Tibial artery (tissue), 4 donors: ENCODE measurements around the gene POLR2A.

Experiments
- DNase-seq, 2 donors: peaks; one replicate each; pipeline ENCODE4 v3.0.0-alpha.2; 2019
- H3K27ac ChIP-seq, 2 donors: fragments of 200-600 bp; sonication (generic) in 1 of 2; 1 replicate in 1 of 2; 2 replicates in 1 of 2; pipeline ENCODE4 v1.5.1; 2018 to 2019; ENCODE audit warnings: mild to moderate bottlenecking in 1 of 2
- H3K27me3 ChIP-seq, 2 donors: fragments of 200-600 bp; sonication (generic) in 1 of 2; one replicate each; pipeline versions ENCODE4 v1.5.1 to v1.6.0; 2016 to 2019
- H3K36me3 ChIP-seq, 3 donors: fragments of 200-600 bp; sonication (generic) in 2 of 3; one replicate each; pipeline ENCODE4 v1.5.1; 2016 to 2019; ENCODE audit warnings: mild to moderate bottlenecking in 2 of 3
- H3K4me1 ChIP-seq, 4 donors: fragments of 200-600 bp; sonication (generic) in 2 of 4; 1 replicate in 3 of 4; 2 replicates in 1 of 4; pipeline ENCODE4 v1.5.1; 2016 to 2019
- H3K4me3 ChIP-seq, 2 donors: fragments of 200-600 bp; sonication (generic) in 1 of 2; 1 replicate in 1 of 2; 2 replicates in 1 of 2; pipeline ENCODE4 v1.5.1; 2018 to 2019; ENCODE audit warnings: mild to moderate bottlenecking in 2 of 2
- H3K9me3 ChIP-seq, 3 donors: fragments of 200-600 bp; sonication (generic) in 1 of 3; one replicate each; pipeline ENCODE4 v1.5.1; 2016 to 2019
- intact Hi-C: fragments of 100-400 bp; cut with DNase I; formaldehyde crosslinking; loops from one replicate; pipeline ENCODE4 v1.15.0; 2023; ENCODE audit warnings: low total_unique reads
- TF ChIP-seq, protein P1 (sequence below), 2 experiments: fragments of 200-600 bp in 1 of 2; fragments of 450-650 bp in 1 of 2; IDR thresholded peaks; one replicate each; pipeline ENCODE4 v1.5.1; 2017 to 2019; ENCODE audit warnings: antibody characterized with exemption in 2 of 2, mild to moderate bottlenecking in 1 of 2, moderate library complexity in 1 of 2

Gene POLR2A

DNA sequence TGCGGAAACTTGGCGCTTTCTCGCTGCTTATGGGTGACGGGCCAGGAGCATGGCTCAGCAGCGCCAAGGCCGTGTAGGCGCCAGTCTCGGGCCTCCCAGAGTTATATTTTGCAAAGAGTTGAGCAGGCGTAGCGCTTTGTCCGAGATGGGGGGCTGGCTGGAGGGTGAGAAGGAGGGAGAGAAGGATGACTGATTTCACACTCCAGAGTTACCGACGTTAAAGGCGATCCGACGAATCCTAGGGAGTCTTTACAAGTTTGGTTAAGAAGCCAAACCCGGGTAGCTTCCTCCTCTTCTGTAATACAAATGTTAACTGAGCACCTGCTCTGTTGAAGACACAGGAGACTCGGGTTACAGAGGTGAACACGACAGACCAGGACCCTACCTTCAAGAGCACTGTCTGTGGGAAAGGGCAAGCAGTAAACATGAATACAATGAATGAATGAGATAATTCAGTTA is 782 bp downstream of the POLR2A start:
- intact Hi-C loops = loop anchor here (1.0 kb wide), 1 partner anchor 133 kb away; the partner anchor contains the start of gene KCTD11
- Histone ChIP-seq H3K4me1 (peaks cover 0 to 60% (median 42%) of the 10 kb centered on the region in 4 donors), H3K9me3 (no peaks in the 10 kb centered on the region), H3K27ac (peak overlapping the region; percentile 99 to 100), H3K4me3 (peak overlapping the region; percentile 63 to 69), H3K36me3 (no peaks in the 10 kb centered on the region), H3K27me3 (no peaks in the 10 kb centered on the region)
- DNase-seq = no peak
- TF ChIP-seq, protein P1, sequence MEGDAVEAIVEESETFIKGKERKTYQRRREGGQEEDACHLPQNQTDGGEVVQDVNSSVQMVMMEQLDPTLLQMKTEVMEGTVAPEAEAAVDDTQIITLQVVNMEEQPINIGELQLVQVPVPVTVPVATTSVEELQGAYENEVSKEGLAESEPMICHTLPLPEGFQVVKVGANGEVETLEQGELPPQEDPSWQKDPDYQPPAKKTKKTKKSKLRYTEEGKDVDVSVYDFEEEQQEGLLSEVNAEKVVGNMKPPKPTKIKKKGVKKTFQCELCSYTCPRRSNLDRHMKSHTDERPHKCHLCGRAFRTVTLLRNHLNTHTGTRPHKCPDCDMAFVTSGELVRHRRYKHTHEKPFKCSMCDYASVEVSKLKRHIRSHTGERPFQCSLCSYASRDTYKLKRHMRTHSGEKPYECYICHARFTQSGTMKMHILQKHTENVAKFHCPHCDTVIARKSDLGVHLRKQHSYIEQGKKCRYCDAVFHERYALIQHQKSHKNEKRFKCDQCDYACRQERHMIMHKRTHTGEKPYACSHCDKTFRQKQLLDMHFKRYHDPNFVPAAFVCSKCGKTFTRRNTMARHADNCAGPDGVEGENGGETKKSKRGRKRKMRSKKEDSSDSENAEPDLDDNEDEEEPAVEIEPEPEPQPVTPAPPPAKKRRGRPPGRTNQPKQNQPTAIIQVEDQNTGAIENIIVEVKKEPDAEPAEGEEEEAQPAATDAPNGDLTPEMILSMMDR (IDR thresholded peaks at IDR 0.05) = peak in 1 of 2 experiments; percentile 22

DNA sequence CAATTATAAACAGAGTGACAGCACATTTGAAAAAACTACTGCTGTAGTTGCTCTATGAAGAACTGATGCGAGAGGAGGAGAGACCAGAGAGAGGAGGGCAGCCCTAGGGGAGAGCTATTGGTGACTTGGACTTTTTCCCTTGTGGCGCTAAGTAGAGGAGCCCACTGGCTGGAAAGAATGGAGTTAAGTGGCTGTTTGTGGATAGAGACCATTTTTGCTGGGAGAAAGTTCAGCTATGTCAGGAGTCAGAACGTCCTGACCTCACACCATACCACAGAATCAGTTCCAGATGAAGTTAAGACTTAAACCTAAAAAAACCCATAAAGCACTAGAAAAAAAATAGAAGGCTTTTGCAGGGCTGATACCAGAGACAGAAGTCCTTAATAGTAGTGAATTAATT is 2.0 kb downstream of the POLR2A start:
- Histone ChIP-seq H3K9me3 (no peaks in the 10 kb centered on the region), H3K27me3 (no peaks in the 10 kb centered on the region), H3K36me3 (peaks cover 0 to 2% (median 0%) of the 10 kb centered on the region in 3 donors), H3K27ac (peak overlapping the region in 1 of 2 donors; percentile 100), H3K4me3 (peak overlapping the region; percentile 63 to 69), H3K4me1 (peaks cover 0 to 63% (median 42%) of the 10 kb centered on the region in 4 donors)
- intact Hi-C loops = no loop called here
- no peak for DNase-seq
- TF ChIP-seq, protein P1 (IDR thresholded peaks at IDR 0.05) = no peak

DNA sequence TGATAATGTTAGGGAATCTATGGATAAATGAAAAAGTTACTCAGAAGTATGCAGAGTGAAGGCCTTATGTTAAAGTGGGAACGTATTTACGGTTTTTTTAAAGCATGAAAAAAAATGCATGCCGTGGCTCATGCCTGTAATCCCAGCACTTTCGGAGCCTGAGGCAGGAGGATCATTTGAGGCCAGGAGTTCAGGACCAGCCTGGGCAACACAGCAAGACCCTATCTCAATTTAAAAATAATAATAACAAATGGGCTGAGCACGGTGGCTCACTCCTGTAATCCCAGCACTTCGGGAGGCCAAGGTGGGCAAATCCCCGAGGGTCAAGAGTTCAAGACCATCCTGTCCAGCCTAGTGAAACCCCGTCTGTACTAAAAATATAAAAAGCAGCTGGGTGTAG is 6.0 kb downstream of the POLR2A start:
- Histone ChIP-seq H3K9me3 (no peaks in the 10 kb centered on the region), H3K36me3 (peaks cover 0 to 13% (median 0%) of the 10 kb centered on the region in 3 donors), H3K4me1 (peaks cover 0 to 46% (median 32%) of the 10 kb centered on the region in 4 donors), H3K4me3 (no peak overlapping the region), H3K27ac (no peak overlapping the region), H3K27me3 (no peaks in the 10 kb centered on the region)
- TF ChIP-seq, protein P1 (IDR thresholded peaks at IDR 0.05) = no peak
- no peak for DNase-seq
- intact Hi-C loops = no loop called here

DNA sequence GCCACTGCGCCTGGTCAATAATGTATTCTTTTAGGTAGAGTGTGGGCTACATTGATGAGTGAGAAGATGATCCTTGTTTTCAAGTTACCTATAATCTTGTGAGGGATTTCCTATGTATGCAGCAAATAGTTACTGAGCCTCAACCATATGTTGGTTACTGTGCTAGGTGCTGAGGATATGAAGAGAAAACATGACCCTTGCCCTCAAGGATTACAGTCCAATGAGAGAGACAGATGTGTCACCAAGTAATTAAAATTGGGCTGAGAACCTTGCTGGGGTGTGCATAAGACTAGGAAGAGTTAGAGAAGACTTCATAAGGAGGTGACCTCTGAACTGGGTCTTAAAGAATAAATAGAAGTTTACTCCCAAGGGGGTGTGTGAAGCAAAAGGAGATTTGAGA is 7.4 kb downstream of the POLR2A start:
- intact Hi-C loops = no loop called here
- Histone ChIP-seq H3K27me3 (no peaks in the 10 kb centered on the region), H3K9me3 (no peaks in the 10 kb centered on the region), H3K27ac (no peak overlapping the region), H3K4me3 (no peak overlapping the region), H3K4me1 (peaks cover 0 to 31% (median 18%) of the 10 kb centered on the region in 4 donors), H3K36me3 (peaks cover 9 to 21% (median 9%) of the 10 kb centered on the region in 3 donors)
- TF ChIP-seq, protein P1 (IDR thresholded peaks at IDR 0.05) = no peak
- DNase-seq = no peak

DNA sequence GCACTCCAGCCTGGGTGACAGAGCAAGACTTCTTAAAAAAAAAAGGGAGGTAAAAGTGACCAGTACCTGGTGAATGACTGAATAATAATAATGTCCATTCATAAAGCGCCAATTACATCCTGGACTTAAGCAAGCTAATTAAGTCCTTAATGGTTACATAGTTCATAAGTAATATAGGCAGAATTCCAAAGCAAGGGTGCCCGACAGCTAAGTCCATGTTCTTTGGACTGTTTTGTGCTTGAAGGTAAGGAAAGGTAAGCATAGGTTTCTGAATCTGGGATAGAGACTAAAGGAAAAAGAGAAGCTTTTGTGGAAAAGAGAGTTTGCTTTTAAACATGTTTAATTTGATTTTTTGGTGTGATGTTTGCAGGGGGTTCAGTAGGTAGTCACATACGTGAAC is 9.8 kb downstream of the POLR2A start:
- H3K27ac ChIP-seq = no peak overlapping the region
- H3K4me3 ChIP-seq = no peak overlapping the region
- intact Hi-C loops = no loop called here
- H3K36me3 ChIP-seq = peaks cover 31 to 45% (median 33%) of the 10 kb centered on the region in 3 donors
- peaks cover 0 to 10% (median 4%) of the 10 kb centered on the region in 4 donors for H3K4me1 ChIP-seq
- H3K9me3 ChIP-seq = no peaks in the 10 kb centered on the region
- H3K27me3 ChIP-seq = no peaks in the 10 kb centered on the region
- TF ChIP-seq, protein P1 (IDR thresholded peaks at IDR 0.05) = no peak
- no peak for DNase-seq
